DOHH2 (cell line): ENCODE data around the gene EVA1C.

Source experiments
- H3F3A ChIP-seq: fragments of 200-600 bp; sonication (generic), shearing (Covaris generic); 2 replicates; pipeline ENCODE4 v1.6.0; 2016; ENCODE audit warnings: antibody characterized with exemption, mild to moderate bottlenecking; ENCODE audit not compliant: control insufficient read depth, insufficient read depth
- H3K27ac ChIP-seq: fragments of 200-600 bp; sonication (generic); 2 replicates; pipeline ENCODE4 v1.5.1; 2014; ENCODE audit warnings: low read depth, mild to moderate bottlenecking, low read length, moderate library complexity
- H3K27me3 ChIP-seq: fragments of 200-600 bp; sonication (generic); 2 replicates; pipeline ENCODE4 v1.6.1; 2014; ENCODE audit warnings: mild to moderate bottlenecking, low read length, mixed read lengths; ENCODE audit not compliant: control insufficient read depth
- H3K36me3 ChIP-seq: fragments of 200-600 bp; sonication (generic); 2 replicates; pipeline ENCODE4 v1.6.1; 2014; ENCODE audit warnings: mild to moderate bottlenecking, low read length, moderate library complexity, mixed read lengths; ENCODE audit not compliant: control insufficient read depth
- H3K4me1 ChIP-seq: fragments of 200-600 bp; sonication (generic); 2 replicates; pipeline ENCODE4 v1.6.1; 2014; ENCODE audit warnings: mild to moderate bottlenecking, low read length, mixed read lengths; ENCODE audit not compliant: control insufficient read depth
- H3K4me2 ChIP-seq: fragments of 200-600 bp; sonication (generic); 2 replicates; pipeline ENCODE4 v1.6.0; 2014; ENCODE audit warnings: mild to moderate bottlenecking, low read length, moderate library complexity
- H3K4me3 ChIP-seq: fragments of 200-600 bp; sonication (generic); 2 replicates; pipeline ENCODE4 v1.5.1; 2014; ENCODE audit warnings: mild to moderate bottlenecking, low read length, mixed read lengths
- H3K79me2 ChIP-seq: fragments of 200-600 bp; sonication (generic); 2 replicates; pipeline ENCODE4 v1.6.1; 2014; ENCODE audit warnings: mild to moderate bottlenecking, low read length, mixed read lengths; ENCODE audit not compliant: control insufficient read depth
- H3K9me2 ChIP-seq: fragments of 200-600 bp; sonication (generic); replicated peaks from 2 replicates; pipeline ENCODE4 v1.6.1; 2014; ENCODE audit warnings: mild to moderate bottlenecking, low read length, mixed read lengths; ENCODE audit not compliant: control insufficient read depth
- H3K9me3 ChIP-seq: fragments of 200-600 bp; sonication (generic); 2 replicates; pipeline ENCODE4 v1.6.1; 2014; ENCODE audit warnings: antibody characterized with exemption, low read length, mixed read lengths; ENCODE audit not compliant: control insufficient read depth, insufficient read depth
- H4K20me1 ChIP-seq: fragments of 200-600 bp; sonication (generic); 2 replicates; pipeline ENCODE4 v1.6.0; 2014; ENCODE audit warnings: low read depth, mild to moderate bottlenecking, antibody characterized with exemption, low read length, moderate library complexity; ENCODE audit not compliant: control insufficient read depth, insufficient read depth
- EZH2phosphoT487 ChIP-seq: fragments of 200-600 bp; sonication (generic); IDR thresholded peaks from 2 replicates; pipeline ENCODE4 v1.6.1; 2017; ENCODE audit warnings: borderline replicate concordance, mild to moderate bottlenecking, antibody characterized with exemption, low read length, moderate library complexity, mixed read lengths
- TF ChIP-seq, protein P1 (sequence below): fragments of 200-600 bp; sonication (generic); IDR thresholded peaks from one replicate; pipeline ENCODE4 v1.5.1; 2014; ENCODE audit warnings: antibody characterized with exemption, mild to moderate bottlenecking, low read depth, low read length; ENCODE audit not compliant: poor library complexity, severe bottlenecking

Gene EVA1C

DNA sequence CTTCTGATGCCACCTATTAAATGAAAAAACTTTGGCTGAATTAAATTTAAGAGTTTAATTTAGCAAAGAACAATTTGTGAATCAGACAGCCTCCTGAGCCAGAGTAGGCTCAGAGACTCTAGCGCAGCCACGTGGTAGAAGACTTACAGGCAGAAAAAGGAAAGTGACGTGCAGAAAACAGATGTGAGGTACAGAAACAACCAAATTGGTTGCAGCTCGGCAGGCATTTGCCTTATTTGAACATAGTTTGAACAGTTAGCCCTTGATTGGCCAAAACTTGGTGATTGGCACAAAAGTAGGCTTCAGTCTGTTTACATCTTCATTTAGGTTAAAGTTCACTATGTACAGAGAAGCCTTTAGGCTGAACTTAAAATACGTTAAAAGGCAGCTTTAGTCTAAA is 149.9 kb downstream of the EVA1C start:
- Histone ChIP-seq H3K27ac (no peak overlapping the region), H3K4me1 (no peaks in the 10 kb centered on the region), H3K9me3 (no peaks in the 10 kb centered on the region), H3K4me2 (no peak overlapping the region), H3K79me2 (no peaks in the 10 kb centered on the region), H3F3A (no peaks in the 10 kb centered on the region), H4K20me1 (no peaks in the 10 kb centered on the region), H3K36me3 (no peaks in the 10 kb centered on the region), H3K4me3 (no peak overlapping the region), H3K27me3 (no peaks in the 10 kb centered on the region), H3K9me2 (no peaks in the 10 kb centered on the region)
- TF ChIP-seq, protein P1, sequence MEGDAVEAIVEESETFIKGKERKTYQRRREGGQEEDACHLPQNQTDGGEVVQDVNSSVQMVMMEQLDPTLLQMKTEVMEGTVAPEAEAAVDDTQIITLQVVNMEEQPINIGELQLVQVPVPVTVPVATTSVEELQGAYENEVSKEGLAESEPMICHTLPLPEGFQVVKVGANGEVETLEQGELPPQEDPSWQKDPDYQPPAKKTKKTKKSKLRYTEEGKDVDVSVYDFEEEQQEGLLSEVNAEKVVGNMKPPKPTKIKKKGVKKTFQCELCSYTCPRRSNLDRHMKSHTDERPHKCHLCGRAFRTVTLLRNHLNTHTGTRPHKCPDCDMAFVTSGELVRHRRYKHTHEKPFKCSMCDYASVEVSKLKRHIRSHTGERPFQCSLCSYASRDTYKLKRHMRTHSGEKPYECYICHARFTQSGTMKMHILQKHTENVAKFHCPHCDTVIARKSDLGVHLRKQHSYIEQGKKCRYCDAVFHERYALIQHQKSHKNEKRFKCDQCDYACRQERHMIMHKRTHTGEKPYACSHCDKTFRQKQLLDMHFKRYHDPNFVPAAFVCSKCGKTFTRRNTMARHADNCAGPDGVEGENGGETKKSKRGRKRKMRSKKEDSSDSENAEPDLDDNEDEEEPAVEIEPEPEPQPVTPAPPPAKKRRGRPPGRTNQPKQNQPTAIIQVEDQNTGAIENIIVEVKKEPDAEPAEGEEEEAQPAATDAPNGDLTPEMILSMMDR: no peak

DNA sequence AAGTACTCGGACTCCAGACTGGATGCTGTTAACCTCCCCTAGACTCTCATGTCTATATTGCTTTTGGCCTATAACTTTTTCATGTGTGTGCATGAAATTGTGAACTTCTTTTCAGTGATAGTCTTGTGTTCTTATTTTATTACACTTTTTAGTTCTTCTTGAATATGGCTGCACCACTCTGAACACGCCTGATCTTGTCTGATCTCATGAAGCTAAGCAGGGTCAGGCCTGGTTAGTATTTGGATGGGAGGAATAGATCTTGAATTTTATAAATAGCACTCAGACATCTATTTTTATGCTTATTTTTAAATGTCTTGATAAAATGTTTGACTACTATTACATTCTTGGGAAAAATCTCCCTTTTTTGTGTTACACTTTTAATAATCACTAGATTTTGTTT is 150.4 kb downstream of the EVA1C start:
- no peaks in the 10 kb centered on the region for H3K27me3 ChIP-seq
- no peaks in the 10 kb centered on the region for H3K36me3 ChIP-seq
- no peak overlapping the region for H3K27ac ChIP-seq
- no peaks in the 10 kb centered on the region for H3K9me2 ChIP-seq
- TF ChIP-seq, protein P1: no peak
- TF ChIP-seq EZH2phosphoT487: no peak
- no peaks in the 10 kb centered on the region for H3K4me1 ChIP-seq
- no peaks in the 10 kb centered on the region for H4K20me1 ChIP-seq
- H3F3A ChIP-seq: no peaks in the 10 kb centered on the region
- H3K4me2 ChIP-seq: no peak overlapping the region
- H3K79me2 ChIP-seq: no peaks in the 10 kb centered on the region
- H3K4me3 ChIP-seq: no peak overlapping the region
- H3K9me3 ChIP-seq: no peaks in the 10 kb centered on the region
